ENCODE data around the gene SIVA1. TPM values are rescaled to one million over a fixed set of nuclear protein-coding genes. Genes with fewer than 3 reads are reported as not detected.

The SIVA1 gene, protein sequence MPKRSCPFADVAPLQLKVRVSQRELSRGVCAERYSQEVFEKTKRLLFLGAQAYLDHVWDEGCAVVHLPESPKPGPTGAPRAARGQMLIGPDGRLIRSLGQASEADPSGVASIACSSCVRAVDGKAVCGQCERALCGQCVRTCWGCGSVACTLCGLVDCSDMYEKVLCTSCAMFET
- polyA plus RNA-seq (ENCODE audit: insufficient read length) = 78.9 TPM

DNA sequence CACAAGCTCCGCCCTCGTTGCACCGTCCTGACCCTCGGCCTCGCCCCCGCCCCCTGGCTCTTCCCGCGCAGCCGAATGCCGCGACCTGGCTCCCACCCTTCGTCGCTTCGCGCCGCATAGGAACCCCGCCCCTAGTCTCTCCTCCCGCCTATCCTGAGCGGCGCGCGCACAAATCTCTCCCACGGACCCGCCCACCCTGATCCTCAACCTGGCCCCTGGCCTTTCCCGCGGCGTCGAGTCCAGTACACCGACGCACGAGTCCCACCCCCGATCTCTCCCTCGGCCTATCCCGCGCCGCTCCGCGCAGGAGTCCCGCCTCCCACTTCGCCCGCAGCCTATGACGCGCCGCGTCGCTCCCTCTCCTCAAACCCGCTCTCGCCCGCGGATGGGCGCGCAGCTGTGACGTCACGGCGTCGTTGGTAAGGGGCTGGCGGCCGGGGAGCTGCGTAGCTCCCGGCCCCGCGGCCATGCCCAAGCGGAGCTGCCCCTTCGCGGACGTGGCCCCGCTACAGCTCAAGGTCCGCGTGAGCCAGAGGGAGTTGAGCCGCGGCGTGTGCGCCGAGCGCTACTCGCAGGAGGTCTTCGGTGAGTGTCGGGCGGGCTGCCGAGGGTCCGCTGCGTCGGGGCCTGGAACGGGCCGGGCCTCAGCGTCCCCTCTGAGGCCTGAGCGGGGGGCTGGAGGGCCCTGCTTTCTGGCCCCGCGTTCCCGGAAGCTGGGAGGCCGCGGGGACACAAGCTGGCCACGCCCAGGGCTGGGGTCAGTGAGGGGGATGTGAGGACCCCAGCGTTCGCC lies at the start of gene SIVA1:
TSS of gene SIVA1 (plus strand) at position 413 of the 793 bp plus-strand sequence. CDS start at position 468, 55 bp downstream.
- peak; percentile 100 for DNase-seq

GRCh38 chr14:104703269-104703668 lies 49.7 kb upstream of the SIVA1 start:
- no peak for DNase-seq

DNA sequence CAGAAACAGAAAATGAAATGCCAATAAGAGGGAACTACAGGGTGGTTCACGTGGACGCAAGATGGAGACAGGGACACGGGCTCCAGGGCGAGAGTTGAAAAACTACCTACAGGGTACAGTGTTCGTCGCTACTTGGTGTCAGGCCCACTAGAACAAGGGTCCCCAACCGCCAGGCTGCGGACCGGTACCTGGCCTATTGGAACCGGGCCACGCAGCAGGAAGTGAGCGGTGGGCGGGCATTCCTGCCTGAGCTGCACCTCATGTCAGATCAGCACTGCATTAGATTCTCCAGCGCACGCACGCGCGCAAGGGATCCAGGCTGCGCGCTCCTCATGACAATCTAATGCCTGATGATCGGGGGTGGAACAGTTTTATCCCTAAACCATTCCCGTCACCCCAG lies 48.7 kb upstream of the SIVA1 start:
- no peak for DNase-seq

- no peak for DNase-seq
Measured at GRCh38 chr14:104705340-104706047, 47.5 kb upstream of the SIVA1 start.

DNA sequence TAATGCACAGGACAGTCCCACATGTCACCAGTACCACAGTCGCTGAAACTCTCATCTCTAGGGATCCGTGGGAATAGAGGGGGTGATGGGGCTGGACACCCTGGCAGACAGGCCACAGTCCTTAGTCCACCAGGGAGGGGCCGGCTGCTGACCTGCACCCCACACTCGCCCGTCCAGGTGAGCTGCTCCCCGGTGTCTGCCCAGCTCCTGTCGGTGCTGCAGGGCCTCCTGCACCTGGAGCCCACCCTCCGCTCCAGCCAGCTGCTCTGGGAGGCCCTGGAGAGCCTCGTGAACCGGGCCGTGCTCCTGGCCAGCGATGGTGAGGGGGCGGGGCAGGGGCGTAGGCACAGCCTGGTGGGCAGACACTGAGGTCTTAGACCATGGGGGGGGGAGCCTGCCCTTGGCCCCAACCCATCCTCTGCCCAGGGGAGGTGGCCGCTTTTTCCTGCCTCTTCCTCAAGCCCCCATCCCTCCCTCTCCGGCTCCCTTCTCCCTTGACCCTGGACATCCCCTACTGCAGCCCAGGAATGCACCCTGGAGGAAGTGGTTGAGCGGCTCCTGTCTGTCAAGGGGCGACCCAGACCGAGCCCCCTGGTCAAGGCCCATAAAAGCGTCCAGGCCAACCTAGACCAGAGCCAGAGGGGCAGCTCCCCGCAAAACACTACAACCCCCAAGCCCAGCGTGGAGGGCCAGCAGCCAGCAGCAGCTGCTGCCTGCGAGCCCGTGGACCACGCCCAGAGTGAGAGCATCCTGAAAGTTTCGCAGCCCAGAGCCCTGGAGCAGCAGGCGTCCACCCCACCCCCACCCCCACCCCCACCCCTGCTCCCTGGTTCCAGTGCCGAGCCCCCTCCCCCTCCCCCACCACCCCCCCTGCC lies 46.0 kb upstream of the SIVA1 start:
- DNase-seq = peak; percentile 66

DNA sequence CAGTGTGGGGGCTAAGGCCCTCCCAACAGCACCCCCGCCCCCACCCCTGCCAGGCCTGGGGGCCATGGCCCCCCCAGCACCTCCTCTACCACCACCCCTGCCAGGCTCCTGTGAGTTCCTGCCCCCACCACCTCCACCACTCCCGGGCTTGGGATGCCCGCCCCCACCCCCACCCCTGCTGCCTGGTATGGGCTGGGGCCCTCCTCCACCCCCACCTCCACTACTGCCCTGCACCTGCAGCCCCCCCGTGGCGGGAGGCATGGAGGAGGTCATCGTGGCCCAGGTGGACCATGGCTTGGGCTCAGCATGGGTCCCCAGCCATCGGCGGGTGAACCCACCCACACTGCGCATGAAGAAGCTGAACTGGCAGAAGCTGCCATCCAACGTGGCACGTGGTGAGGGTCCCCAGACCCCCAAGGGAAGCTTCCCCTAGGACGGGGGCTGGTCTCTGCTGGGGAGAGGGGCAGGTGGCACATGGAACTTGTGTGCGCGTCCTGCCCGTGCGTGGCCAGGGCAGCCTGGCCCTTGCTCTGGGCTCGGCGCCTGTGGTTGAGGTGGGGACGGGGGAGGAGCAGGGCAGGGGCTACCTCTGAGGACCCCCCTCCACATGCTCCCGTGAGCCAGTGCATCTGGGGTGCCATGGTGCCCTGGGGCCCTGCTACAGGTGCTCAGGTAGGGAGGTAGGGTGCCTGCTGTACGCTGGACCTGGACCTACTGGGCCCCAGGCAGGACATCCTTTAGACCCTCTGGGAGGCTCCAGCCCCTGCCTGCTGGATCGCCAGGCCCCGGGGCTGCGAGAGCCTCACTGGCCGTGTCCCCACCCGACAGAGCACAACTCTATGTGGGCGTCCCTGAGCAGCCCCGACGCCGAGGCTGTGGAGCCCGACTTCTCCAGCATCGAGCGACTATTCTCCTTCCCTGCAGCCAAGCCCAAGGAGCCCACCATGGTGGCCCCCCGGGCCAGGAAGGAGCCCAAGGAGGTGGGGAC lies 45.0 kb upstream of the SIVA1 start:
- no peak for DNase-seq

GRCh38 chr14:104708606-104709268 lies 44.2 kb upstream of the SIVA1 start:
- peak; percentile 70 for DNase-seq

- no peak for DNase-seq
Measured at GRCh38 chr14:104709387-104710039, 43.4 kb upstream of the SIVA1 start.

DNA sequence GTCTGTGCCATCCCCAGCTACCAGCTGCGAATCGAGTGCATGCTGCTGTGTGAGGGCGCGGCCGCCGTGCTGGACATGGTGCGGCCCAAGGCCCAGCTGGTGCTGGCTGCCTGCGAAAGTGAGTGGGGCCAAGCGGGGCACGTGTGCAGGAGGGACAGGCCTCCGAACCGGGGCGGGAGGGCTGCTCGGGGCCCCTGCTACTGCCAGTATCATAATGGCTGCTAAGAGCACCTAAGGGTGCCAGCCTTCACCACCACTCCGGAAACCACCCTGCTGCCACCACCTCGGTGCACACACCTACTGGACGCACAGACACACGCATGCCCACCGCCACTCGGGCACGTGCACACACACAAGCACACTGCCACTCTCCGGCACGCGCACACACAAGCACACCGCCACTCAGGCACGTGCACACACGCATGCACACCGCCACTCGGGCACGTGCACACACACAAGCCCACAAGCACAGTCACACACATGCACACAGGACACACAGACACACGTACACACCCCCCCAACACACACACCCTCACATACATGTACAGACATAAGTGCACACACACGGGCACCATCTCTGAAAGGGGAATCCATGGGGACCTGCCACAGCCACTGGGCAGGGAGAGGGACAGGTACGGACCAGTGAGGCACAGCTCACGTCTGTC lies 42.7 kb upstream of the SIVA1 start:
- no peak for DNase-seq

DNA sequence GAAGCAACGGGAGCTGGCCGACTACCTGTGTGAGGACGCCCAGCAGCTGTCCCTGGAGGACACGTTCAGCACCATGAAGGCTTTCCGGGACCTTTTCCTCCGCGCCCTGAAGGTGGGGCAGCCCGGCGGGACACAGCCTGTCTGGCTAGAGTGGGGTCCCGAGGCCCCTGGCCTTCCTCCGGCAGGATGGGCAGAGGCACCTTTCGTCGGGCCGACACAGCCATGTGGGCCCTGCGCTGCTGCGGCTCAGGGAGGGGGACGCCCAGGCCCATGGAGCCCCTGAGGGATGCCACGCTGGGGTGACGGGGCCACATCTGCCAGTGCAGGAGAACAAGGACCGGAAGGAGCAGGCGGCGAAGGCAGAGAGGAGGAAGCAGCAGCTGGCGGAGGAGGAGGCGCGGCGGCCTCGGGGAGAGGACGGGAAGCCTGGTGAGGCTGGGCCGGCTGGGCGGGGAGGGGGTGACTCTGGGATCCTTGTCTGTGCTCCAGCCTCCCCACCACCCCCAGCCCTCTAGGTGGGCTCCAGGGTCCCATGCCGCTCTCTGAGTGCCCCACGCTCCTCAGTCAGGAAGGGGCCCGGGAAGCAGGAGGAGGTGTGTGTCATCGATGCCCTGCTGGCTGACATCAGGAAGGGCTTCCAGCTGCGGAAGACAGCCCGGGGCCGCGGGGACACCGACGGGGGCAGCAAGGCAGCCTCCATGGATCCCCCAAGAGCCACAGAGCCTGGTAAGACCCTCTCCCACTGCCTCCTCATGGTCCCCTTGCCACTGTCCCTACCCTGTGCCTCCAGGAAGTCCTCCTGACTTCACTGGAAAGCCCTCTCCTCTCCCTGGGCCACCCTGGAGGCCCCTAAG lies 39.8 kb upstream of the SIVA1 start:
- no peak for DNase-seq

DNA sequence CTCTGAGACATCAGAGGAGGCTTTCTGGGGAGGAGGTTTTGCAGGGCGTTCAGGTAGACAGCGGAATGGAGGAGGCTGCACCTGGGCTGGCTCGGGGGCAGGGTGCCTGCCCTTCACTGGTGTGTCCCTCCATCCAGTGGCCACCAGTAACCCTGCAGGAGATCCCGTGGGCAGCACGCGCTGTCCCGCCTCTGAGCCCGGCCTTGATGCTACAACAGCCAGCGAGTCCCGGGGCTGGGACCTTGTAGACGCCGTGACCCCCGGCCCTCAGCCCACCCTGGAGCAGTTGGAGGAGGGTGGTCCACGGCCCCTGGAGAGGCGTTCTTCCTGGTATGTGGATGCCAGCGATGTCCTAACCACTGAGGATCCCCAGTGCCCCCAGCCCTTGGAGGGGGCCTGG lies 38.9 kb upstream of the SIVA1 start:
- DNase-seq = no peak

GRCh38 chr14:104714681-104715080 lies 38.3 kb upstream of the SIVA1 start:
- no peak for DNase-seq

DNA sequence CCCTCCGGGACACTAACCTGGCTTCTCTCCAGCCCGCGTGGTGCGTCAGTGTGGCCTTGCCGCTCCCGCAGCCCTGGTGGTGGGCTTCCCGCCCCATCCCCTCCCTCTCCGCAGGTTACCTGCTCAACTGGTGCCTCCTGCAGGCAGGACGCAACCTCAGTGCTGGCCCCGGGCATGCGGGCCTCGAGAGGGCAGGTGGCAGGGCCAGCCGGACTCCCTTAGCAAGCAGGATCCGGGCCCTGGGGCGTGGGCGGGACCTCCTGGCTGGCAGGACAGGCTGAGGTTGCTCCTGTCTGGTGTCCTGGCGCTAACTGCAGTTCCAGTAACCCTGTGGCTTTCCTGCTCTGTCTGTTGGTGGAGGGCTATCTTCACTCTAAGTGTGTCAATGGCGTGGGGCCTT lies 37.5 kb upstream of the SIVA1 start:
- DNase-seq = no peak

- DNase-seq = no peak
Measured at GRCh38 chr14:104715871-104716270, 37.1 kb upstream of the SIVA1 start.

GRCh38 chr14:104717137-104717536 lies 35.8 kb upstream of the SIVA1 start:
- no peak for DNase-seq

DNA sequence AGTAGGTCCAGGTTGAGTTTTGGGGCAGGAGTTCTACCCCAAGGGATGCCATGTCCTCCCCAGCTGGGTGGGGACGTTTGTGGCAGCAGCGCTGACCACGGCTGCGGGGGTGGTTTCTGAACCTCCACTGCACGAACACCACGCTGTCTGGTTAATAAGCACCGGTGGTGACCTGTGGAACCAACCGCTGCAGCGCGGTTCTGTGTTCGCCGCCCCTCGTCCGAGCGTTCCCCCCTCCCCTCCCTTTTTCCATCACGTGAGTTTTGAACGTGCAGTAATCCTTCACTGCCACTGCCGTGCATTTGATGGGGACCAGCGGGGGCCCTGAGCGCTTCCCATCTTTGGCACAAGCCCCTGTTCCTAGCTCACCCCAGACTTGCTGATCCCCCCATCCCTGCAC lies 35.3 kb upstream of the SIVA1 start:
- no peak for DNase-seq

- DNase-seq = no peak
Measured at GRCh38 chr14:104718147-104718546, 34.8 kb upstream of the SIVA1 start.

GRCh38 chr14:104718871-104719270 lies 34.1 kb upstream of the SIVA1 start:
- DNase-seq = no peak

GRCh38 chr14:104719343-104719742 lies 33.6 kb upstream of the SIVA1 start:
- DNase-seq = no peak
